Liver (tissue), 9 donors: Measurements from ENCODE around the gene SMIM35. TPM values are rescaled to one million over a fixed set of nuclear protein-coding genes. Genes with fewer than 3 reads are reported as not detected.

ENCODE experiments used
- DNase-seq: peaks from one replicate; pipeline ENCODE4 v3.0.0-alpha.2; 2017; ENCODE audit warnings: low spot score
- H3K27ac ChIP-seq, 2 donors: one replicate each; pipeline ENCODE4 v1.7.0; 2013; ENCODE audit warnings: inconsistent platforms in 2 of 2, low read length in 2 of 2, control low read depth in 1 of 2, low read depth in 1 of 2, mild to moderate bottlenecking in 1 of 2
- H3K27me3 ChIP-seq, 4 donors: one replicate each; pipeline versions ENCODE4 v1.6.1 to v1.7.0; 2013; ENCODE audit warnings: low read length in 3 of 4, inconsistent platforms in 1 of 4, mild to moderate bottlenecking in 1 of 4, moderate library complexity in 1 of 4; ENCODE audit not compliant: control insufficient read depth in 4 of 4, insufficient read depth in 4 of 4
- H3K36me3 ChIP-seq, 4 donors: one replicate each; pipeline versions ENCODE4 v1.6.1 to v1.7.0; 2013; ENCODE audit warnings: low read length in 3 of 4, mild to moderate bottlenecking in 3 of 4, low read depth in 1 of 4, moderate library complexity in 1 of 4; ENCODE audit not compliant: control insufficient read depth in 4 of 4, insufficient read depth in 3 of 4
- H3K4me1 ChIP-seq, 4 donors: one replicate each; pipeline versions ENCODE4 v1.6.1 to v1.7.0; 2013; ENCODE audit warnings: low read length in 3 of 4, mild to moderate bottlenecking in 3 of 4, moderate library complexity in 1 of 4; ENCODE audit not compliant: control insufficient read depth in 4 of 4, insufficient read depth in 4 of 4
- H3K4me3 ChIP-seq, 3 donors: one replicate each; pipeline versions ENCODE4 v1.6.1 to v1.7.0; 2013; ENCODE audit warnings: low read length in 3 of 3, control low read depth in 1 of 3, low read depth in 1 of 3, mild to moderate bottlenecking in 1 of 3
- H3K9ac ChIP-seq, 2 donors: one replicate each; pipeline ENCODE4 v1.7.0; 2013; ENCODE audit warnings: low read length in 2 of 2, mild to moderate bottlenecking in 2 of 2, moderate library complexity in 2 of 2, control low read depth in 1 of 2, low read depth in 1 of 2
- H3K9me3 ChIP-seq, 4 donors: one replicate each; pipeline versions ENCODE4 v1.6.1 to v1.7.0; 2013; ENCODE audit warnings: low read length in 3 of 4; ENCODE audit not compliant: control insufficient read depth in 4 of 4
- ATF3 ChIP-seq: IDR thresholded peaks from 2 replicates; pipeline ENCODE4 v1.6.1; 2016; ENCODE audit warnings: antibody characterized with exemption
- CTCF ChIP-seq: fragments of 150-350 bp; IDR thresholded peaks from 2 replicates; pipeline ENCODE4 v1.5.1; 2017; ENCODE audit warnings: improper control_type of control experiment, low read depth, low read length; ENCODE audit not compliant: missing input control
- FOXA1 ChIP-seq: IDR thresholded peaks from 2 replicates; pipeline ENCODE4 v1.6.1; 2016; ENCODE audit warnings: antibody characterized with exemption
- FOXA2 ChIP-seq: IDR thresholded peaks from 2 replicates; pipeline ENCODE4 v1.6.1; 2016; ENCODE audit warnings: antibody characterized with exemption
- HNF4G ChIP-seq: IDR thresholded peaks from 2 replicates; pipeline ENCODE4 v1.6.1; 2016; ENCODE audit warnings: antibody characterized with exemption
- JUND ChIP-seq, 2 donors: IDR thresholded peaks; 2 replicates each; pipeline ENCODE4 v1.6.1; 2016; ENCODE audit warnings: antibody characterized with exemption in 2 of 2
- NR2F2 ChIP-seq: IDR thresholded peaks from 2 replicates; pipeline ENCODE4 v1.6.1; 2016; ENCODE audit warnings: antibody characterized with exemption
- REST ChIP-seq: IDR thresholded peaks from 2 replicates; pipeline ENCODE4 v1.6.1; 2016; ENCODE audit warnings: antibody characterized with exemption, mild to moderate bottlenecking
- TAF1 ChIP-seq: conservative IDR thresholded peaks from 2 replicates; pipeline ENCODE4 v1.6.1; 2016; ENCODE audit warnings: antibody characterized with exemption, mild to moderate bottlenecking
- YY1 ChIP-seq: IDR thresholded peaks from 2 replicates; pipeline ENCODE4 v1.6.1; 2016; ENCODE audit warnings: antibody characterized with exemption, mild to moderate bottlenecking
- ZBTB33 ChIP-seq: IDR thresholded peaks from 2 replicates; pipeline ENCODE4 v1.6.1; 2016; ENCODE audit warnings: antibody characterized with exemption
- WGBS: extraction: QIAGEN DNeasy Blood & Tissue Kit; methylation state at CpG from one replicate; pipeline ENCODE4 v1.1.7; 2013; 5-methylcytosine and 5-hydroxymethylcytosine counted together
- polyA plus RNA-seq, 2 donors: library from polyadenylated mRNA; stranded (reverse) in 1 of 2; unstranded in 1 of 2; fragments of 200-250 nt in 1 of 2; fragments of >200 nt in 1 of 2; fragmentation: Nextera tagmentation in 1 of 2; extraction: Ambion mirVana in 1 of 2; gene quantifications; one replicate each; pipeline versions ENCODE4 v1.2.1 to v1.2.3, GENCODE V29; 2013 to 2015
- total RNA-seq, 2 donors: library from RNA; depleted of rRNA; stranded (reverse); fragments of >200 nt; gene quantifications; one replicate each; pipeline ENCODE4 v1.2.3, GENCODE V29; 2014
- donor health status: healthy.
- donor health status: healthy.
- donor health status: healthy.
- donor health status: healthy.
- donor health status: healthy.

Gene SMIM35
- total and polyA plus RNA-seq, 4 donors, result 0.07 TPM; not detected in 3

- Histone ChIP-seq H3K4me1 (peaks cover 0 to 2% (median 0%) of the 10 kb centered on the region in 4 donors), H3K36me3 (no peaks in the 10 kb centered on the region), H3K27ac (no peak overlapping the region), H3K4me3 (no peak overlapping the region), H3K9ac (no peak overlapping the region), H3K9me3 (peaks cover 0 to 3% (median 1%) of the 10 kb centered on the region in 4 donors), H3K27me3 (peaks cover 0 to 6% (median 0%) of the 10 kb centered on the region in 4 donors)
- DNase-seq, result no peak
- TF ChIP-seq JUND (IDR thresholded peaks at IDR 0.05) (no peak), YY1 (no peak), HNF4G (no peak), ZBTB33 (no peak), CTCF (no peak), REST (no peak), FOXA1 (no peak), TAF1 (no peak), NR2F2 (no peak)
- WGBS, result 86% methylated on average over 3 of the region's 3 CpGs
Observed at GRCh38 chr11:117980720-117981119, 106.0 kb downstream of the SMIM35 start.

- Histone ChIP-seq H3K27ac (no peak overlapping the region), H3K4me1 (no peaks in the 10 kb centered on the region), H3K4me3 (no peak overlapping the region), H3K9ac (no peak overlapping the region), H3K27me3 (peaks cover 0 to 6% (median 0%) of the 10 kb centered on the region in 4 donors), H3K36me3 (no peaks in the 10 kb centered on the region), H3K9me3 (peaks cover 0 to 3% (median 1%) of the 10 kb centered on the region in 4 donors)
- DNase-seq, result no peak
- TF ChIP-seq ATF3 (no peak), REST (no peak), YY1 (no peak), FOXA2 (no peak), CTCF (no peak), TAF1 (no peak), JUND (IDR thresholded peaks at IDR 0.05) (no peak)
- 55% methylated on average over 2 of the region's 2 CpGs for WGBS
Observed at GRCh38 chr11:117980280-117980679, 106.5 kb downstream of the SMIM35 start.
